ENCODE data around the gene ARHGAP15.

ARHGAP15 gene

GRCh38 chr2:143720095-143720664 lies 591.0 kb downstream of the ARHGAP15 start:
- no peak overlapping the region for H3K27ac ChIP-seq
- TF ChIP-seq CTCF (conservative IDR thresholded peaks at IDR 0.05): no peak

- no peak for TF ChIP-seq CTCF (conservative IDR thresholded peaks at IDR 0.05)
- no peak overlapping the region for H3K27ac ChIP-seq
These were observed 596.2 kb downstream of the ARHGAP15 start for GRCh38 chr2:143725400-143725799.

- H3K27ac ChIP-seq: no peak overlapping the region
- no peak for TF ChIP-seq CTCF (conservative IDR thresholded peaks at IDR 0.05)
These were observed 597.1 kb downstream of the ARHGAP15 start for GRCh38 chr2:143726151-143726845.

DNA sequence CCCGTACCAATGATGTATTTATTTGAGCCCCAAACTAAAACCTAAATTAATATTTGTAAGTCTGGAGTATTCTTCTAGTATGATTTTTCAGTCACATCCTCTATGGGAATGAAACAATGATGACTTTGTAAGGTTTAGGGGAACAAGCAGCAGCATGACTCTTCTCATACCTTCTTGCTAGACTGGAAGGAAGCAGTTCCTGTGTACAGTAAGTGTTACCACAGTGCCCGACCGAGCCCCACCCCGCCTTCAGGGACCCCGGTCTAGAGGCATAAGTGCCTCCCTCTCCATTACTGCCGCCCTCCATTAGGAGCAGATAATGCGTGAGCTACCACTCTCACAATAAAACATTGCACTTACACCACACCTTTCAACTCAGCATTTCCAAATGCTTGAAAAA lies 599.3 kb downstream of the ARHGAP15 start:
- H3K27ac ChIP-seq: no peak overlapping the region
- TF ChIP-seq CTCF (conservative IDR thresholded peaks at IDR 0.05): no peak

DNA sequence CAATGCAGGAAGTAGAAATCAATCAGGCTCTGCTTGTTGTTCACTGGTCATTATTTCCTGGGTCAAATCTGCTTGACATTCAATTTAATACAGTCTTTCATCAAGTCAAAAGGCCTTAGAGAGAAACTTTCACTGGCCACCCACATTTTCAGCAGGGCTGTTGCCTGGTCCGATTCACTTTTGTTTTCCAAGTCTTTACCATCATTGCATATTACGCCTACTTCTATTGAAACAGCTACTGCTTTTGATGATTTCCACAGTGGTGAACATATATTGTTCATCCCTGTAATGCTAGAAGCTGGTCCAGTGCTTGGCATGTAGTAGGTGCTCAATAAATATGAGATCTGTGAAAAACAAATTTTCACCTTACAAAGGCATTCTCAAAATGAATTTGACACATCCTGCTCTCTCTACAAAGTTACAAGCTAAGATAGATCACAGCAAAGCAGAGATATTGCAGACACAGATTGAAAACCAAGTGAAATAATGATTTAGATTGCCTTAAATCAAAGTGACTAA lies 600.1 kb downstream of the ARHGAP15 start:
- no peak overlapping the region for H3K27ac ChIP-seq
- TF ChIP-seq CTCF (conservative IDR thresholded peaks at IDR 0.05): no peak

- H3K27ac ChIP-seq: no peak overlapping the region
- no peak for TF ChIP-seq CTCF (conservative IDR thresholded peaks at IDR 0.05)
These were observed 601.1 kb downstream of the ARHGAP15 start for GRCh38 chr2:143730155-143730952.

DNA sequence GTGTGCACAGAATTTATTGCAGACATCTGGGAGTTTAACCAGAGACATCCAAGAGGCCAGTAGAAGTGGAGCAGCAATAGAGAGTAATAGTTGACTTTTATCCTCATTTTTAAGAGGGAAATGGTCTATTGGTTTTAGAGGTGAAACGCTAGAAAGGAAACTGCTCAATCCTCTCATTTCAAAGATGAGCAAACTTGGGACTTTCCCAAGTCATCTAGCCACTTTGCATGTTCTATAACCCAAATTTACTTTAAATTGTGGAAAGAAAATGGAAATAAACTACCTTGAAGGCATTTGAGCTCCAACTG lies 601.7 kb downstream of the ARHGAP15 start:
- TF ChIP-seq CTCF (conservative IDR thresholded peaks at IDR 0.05): no peak
- H3K27ac ChIP-seq: no peak overlapping the region
